Suprapubic skin (tissue), 4 donors: ENCODE measurements around the gene GPR37L1. TPM values are rescaled to one million over a fixed set of nuclear protein-coding genes. Genes with fewer than 3 reads are reported as not detected.
"Not testable (repeated sequence)": the region's sequence is repeated elsewhere in the genome, so short reads cannot be mapped to it uniquely, and the experiment has no call there.

Source experiments
- DNase-seq, 2 donors: peaks; one replicate each; pipeline ENCODE4 v3.0.0-alpha.2; 2019; ENCODE audit warnings: low spot score in 2 of 2
- H3K27ac ChIP-seq: fragments of 200-600 bp; sonication (generic); one replicate; pipeline ENCODE4 v1.5.1; 2019
- H3K27me3 ChIP-seq: fragments of 200-600 bp; sonication (generic); one replicate; pipeline ENCODE4 v1.5.1; 2019
- H3K36me3 ChIP-seq: fragments of 200-600 bp; sonication (generic); one replicate; pipeline ENCODE4 v1.5.1; 2019
- H3K4me1 ChIP-seq: fragments of 200-600 bp; sonication (generic); one replicate; pipeline ENCODE4 v1.5.1; 2019
- H3K4me3 ChIP-seq: fragments of 200-600 bp; sonication (generic); one replicate; pipeline ENCODE4 v1.5.1; 2019; ENCODE audit warnings: mild to moderate bottlenecking
- H3K9me3 ChIP-seq: fragments of 200-600 bp; sonication (generic); one replicate; pipeline ENCODE4 v1.5.1; 2019
- EP300 ChIP-seq: sonication (generic); formaldehyde crosslinking; IDR thresholded peaks from one replicate; pipeline ENCODE4 v1.6.1; 2017; ENCODE audit warnings: antibody characterized with exemption
- POLR2A ChIP-seq, 2 donors: fragments of 450-650 bp; IDR thresholded peaks; one replicate each; pipeline ENCODE4 v1.6.1; 2017; ENCODE audit warnings: antibody characterized with exemption in 2 of 2, mild to moderate bottlenecking in 2 of 2, moderate library complexity in 2 of 2
- POLR2AphosphoS5 ChIP-seq, 3 donors: sonication (generic); formaldehyde crosslinking; IDR thresholded peaks; one replicate each; pipeline ENCODE4 v1.6.1; 2017; ENCODE audit warnings: antibody characterized with exemption in 3 of 3
- WGBS: methylation state at CpG from one replicate; pipeline ENCODE4 v1.1.5; 2018; 5-methylcytosine and 5-hydroxymethylcytosine counted together
- total RNA-seq, 4 donors: library from RNA; depleted of rRNA; stranded (reverse); fragments of >200 nt; gene quantifications; one replicate each; pipeline ENCODE4 v1.1.0, GENCODE V29; 2016
- TF ChIP-seq, protein P1 (sequence below), 2 donors: fragments of 200-600 bp in 1 of 2; fragments of 450-650 bp in 1 of 2; sonication (generic) in 1 of 2; IDR thresholded peaks; one replicate each; pipeline ENCODE4 v1.5.1; 2016 to 2019; ENCODE audit warnings: antibody characterized with exemption in 2 of 2, mild to moderate bottlenecking in 1 of 2, moderate library complexity in 1 of 2

Gene GPR37L1
- total RNA-seq, 4 donors from 2014 or later: not detected

- H3K36me3 ChIP-seq: peaks cover 41% of the 10 kb centered on the region
- H3K4me1 ChIP-seq: peaks cover 57% of the 10 kb centered on the region
- H3K27ac ChIP-seq: peak overlapping the region; percentile 93
- DNase-seq: no peak
- TF ChIP-seq POLR2A (IDR thresholded peaks at IDR 0.05) (no peak), POLR2AphosphoS5 (IDR thresholded peaks at IDR 0.05) (no peak), EP300 (no peak)
- TF ChIP-seq, protein P1, sequence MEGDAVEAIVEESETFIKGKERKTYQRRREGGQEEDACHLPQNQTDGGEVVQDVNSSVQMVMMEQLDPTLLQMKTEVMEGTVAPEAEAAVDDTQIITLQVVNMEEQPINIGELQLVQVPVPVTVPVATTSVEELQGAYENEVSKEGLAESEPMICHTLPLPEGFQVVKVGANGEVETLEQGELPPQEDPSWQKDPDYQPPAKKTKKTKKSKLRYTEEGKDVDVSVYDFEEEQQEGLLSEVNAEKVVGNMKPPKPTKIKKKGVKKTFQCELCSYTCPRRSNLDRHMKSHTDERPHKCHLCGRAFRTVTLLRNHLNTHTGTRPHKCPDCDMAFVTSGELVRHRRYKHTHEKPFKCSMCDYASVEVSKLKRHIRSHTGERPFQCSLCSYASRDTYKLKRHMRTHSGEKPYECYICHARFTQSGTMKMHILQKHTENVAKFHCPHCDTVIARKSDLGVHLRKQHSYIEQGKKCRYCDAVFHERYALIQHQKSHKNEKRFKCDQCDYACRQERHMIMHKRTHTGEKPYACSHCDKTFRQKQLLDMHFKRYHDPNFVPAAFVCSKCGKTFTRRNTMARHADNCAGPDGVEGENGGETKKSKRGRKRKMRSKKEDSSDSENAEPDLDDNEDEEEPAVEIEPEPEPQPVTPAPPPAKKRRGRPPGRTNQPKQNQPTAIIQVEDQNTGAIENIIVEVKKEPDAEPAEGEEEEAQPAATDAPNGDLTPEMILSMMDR (IDR thresholded peaks at IDR 0.05): no peak
- H3K4me3 ChIP-seq: no peak overlapping the region
- no peaks in the 10 kb centered on the region for H3K9me3 ChIP-seq
- no peaks in the 10 kb centered on the region for H3K27me3 ChIP-seq
- WGBS: 69% methylated on average over 13 of the region's 13 CpGs
Measured at GRCh38 chr1:202134645-202135172, 12.0 kb downstream of the GPR37L1 start.

DNA sequence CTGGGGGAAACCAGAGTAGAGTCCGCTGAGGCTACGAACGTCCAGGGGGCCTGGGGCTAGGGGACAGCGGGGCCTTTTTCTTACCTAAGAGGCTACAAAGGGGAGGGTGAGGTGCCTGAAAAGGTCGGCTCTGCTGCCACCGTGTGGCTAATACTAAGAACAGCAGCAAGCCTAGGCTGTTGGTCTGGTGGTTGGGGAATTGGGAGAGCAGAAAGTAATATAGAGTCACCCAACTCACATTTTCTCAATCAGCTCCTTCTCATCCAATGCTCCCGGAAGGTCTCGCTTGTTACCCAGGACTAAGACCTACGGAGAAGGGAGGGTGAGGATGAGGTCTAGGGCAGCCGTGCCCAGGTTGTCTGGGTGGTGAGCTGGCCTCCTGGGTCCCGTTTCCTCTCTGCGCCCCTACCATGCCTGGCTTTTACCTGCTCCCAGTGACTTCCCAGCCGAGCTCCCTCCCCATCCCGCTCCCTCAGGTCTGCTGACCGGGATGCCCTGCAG is 12.6 kb downstream of the GPR37L1 start:
- Histone ChIP-seq H3K27me3 (no peaks in the 10 kb centered on the region), H3K27ac (peak overlapping the region; percentile 93), H3K4me3 (no peak overlapping the region), H3K36me3 (peaks cover 41% of the 10 kb centered on the region), H3K4me1 (peaks cover 51% of the 10 kb centered on the region), H3K9me3 (no peaks in the 10 kb centered on the region)
- no peak for DNase-seq
- TF ChIP-seq, protein P1 (IDR thresholded peaks at IDR 0.05): peak; percentile 48 to 91
- no peak for TF ChIP-seq POLR2A (IDR thresholded peaks at IDR 0.05)
- no peak for TF ChIP-seq EP300
- no peak for TF ChIP-seq POLR2AphosphoS5 (IDR thresholded peaks at IDR 0.05)
- 33% methylated on average over 13 of the region's 15 CpGs for WGBS

GRCh38 chr1:202140833-202141232 is 18.1 kb downstream of the GPR37L1 start:
- TF ChIP-seq EP300 (no peak), POLR2A (IDR thresholded peaks at IDR 0.05) (no peak), POLR2AphosphoS5 (IDR thresholded peaks at IDR 0.05) (no peak)
- TF ChIP-seq, protein P1 (IDR thresholded peaks at IDR 0.05): no peak
- DNase-seq: no peak
- H3K4me3 ChIP-seq: no peak overlapping the region
- no peak overlapping the region for H3K27ac ChIP-seq
- peaks cover 34% of the 10 kb centered on the region for H3K4me1 ChIP-seq
- no peaks in the 10 kb centered on the region for H3K27me3 ChIP-seq
- H3K9me3 ChIP-seq: no peaks in the 10 kb centered on the region
- 83% methylated on average over 4 of the region's 4 CpGs for WGBS
- peaks cover 25% of the 10 kb centered on the region for H3K36me3 ChIP-seq

DNA sequence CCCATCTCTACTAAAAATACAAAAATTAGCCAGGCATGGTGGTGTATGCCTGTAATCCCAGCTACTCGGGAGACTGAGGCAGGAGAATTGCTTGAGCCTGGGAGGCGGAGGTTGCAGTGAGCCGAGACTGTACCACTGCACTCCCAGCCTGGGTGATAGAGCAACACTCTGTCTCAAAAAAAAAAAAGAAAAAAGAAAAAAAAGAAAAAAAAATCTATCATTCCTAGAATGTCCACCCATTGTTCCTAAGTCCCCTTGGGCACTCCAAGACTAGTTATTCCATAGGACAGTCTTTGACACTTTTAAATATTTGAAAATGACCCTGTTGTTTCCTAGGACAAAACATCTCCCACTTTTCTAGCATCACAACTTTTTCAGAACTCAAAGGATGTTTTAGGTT is 18.8 kb downstream of the GPR37L1 start:
- H3K9me3 ChIP-seq, DNase-seq, H3K4me3 ChIP-seq, H3K27me3 ChIP-seq, H3K27ac ChIP-seq: not testable (repeated sequence)
- whole genome bisulfite sequencing: 84% methylated on average over 3 of the region's 3 CpGs
- Histone ChIP-seq H3K36me3 (peaks cover 22% of the 10 kb centered on the region), H3K4me1 (peaks cover 35% of the 10 kb centered on the region)

- TF ChIP-seq EP300 (no peak), POLR2A (IDR thresholded peaks at IDR 0.05) (no peak)
- H3K9me3 ChIP-seq: no peaks in the 10 kb centered on the region
- WGBS: under 1% methylated on average over 12 of the region's 17 CpGs
- H3K4me3 ChIP-seq: peak overlapping the region; percentile 77
- H3K4me1 ChIP-seq: peaks cover 35% of the 10 kb centered on the region
- peaks cover 7% of the 10 kb centered on the region for H3K36me3 ChIP-seq
- DNase-seq: no peak
- no peaks in the 10 kb centered on the region for H3K27me3 ChIP-seq
- peak overlapping the region; percentile 93 for H3K27ac ChIP-seq
Measured at GRCh38 chr1:202143011-202143767, 20.5 kb downstream of the GPR37L1 start.

DNA sequence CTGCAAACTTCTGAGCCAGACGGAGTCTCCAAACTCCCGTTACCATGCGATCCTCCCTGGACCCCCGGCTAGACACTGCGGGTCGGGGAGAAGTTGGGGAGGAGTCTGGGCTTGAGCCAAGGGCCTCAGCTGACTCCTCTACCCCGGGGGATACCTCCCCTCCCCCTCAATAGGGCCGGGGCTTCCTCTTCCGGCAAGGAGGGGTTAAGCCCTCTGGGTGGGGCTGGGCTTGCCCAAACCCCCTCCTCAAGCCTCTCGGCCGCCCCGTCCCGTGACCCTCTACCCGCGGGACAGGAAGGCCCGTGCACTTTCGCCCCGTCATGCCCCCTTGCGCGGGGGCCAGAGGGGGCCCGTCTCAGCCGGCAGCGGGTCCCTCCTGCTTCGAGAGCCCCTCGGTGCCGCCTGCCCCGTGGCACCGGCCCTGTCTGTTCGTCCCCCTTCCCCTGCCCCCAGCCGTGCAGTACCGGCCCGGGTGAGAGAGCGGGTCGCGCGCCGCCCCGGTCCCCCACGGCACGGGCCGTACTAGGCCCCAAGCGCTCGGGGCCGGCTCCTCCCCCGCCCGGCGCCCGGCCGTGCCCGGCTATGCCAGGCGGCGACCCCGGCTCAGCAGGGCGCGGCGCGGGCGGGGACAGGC is 21.2 kb downstream of the GPR37L1 start:
- TF ChIP-seq POLR2AphosphoS5 (IDR thresholded peaks at IDR 0.05): no peak
- TF ChIP-seq, protein P1 (IDR thresholded peaks at IDR 0.05): no peak
- Histone ChIP-seq H3K4me3 (peak overlapping the region; percentile 77), H3K9me3 (no peaks in the 10 kb centered on the region), H3K27ac (peak overlapping the region; percentile 93), H3K27me3 (no peaks in the 10 kb centered on the region), H3K4me1 (peaks cover 35% of the 10 kb centered on the region), H3K36me3 (peaks cover 4% of the 10 kb centered on the region)
- DNase-seq: no peak
- under 1% methylated on average over 24 of the region's 58 CpGs for WGBS
